Ovary (tissue), 3 donors: ENCODE data around the gene CPNE6.
"Not testable (repeated sequence)": the region's sequence is repeated elsewhere in the genome, so short reads cannot be mapped to it uniquely, and the experiment has no call there.

Experiments used
- EP300 ChIP-seq: sonication (generic); formaldehyde crosslinking; IDR thresholded peaks from one replicate; pipeline ENCODE4 v1.6.1; 2017; ENCODE audit warnings: antibody characterized with exemption
- TF ChIP-seq, protein P1 (sequence below), 3 donors: fragments of 450-650 bp in 2 of 3; fragments of 200-600 bp in 1 of 3; IDR thresholded peaks; one replicate each; pipeline versions ENCODE4 v1.5.1 to v1.8.0; 2016 to 2022; ENCODE audit warnings: antibody characterized with exemption in 3 of 3, mild to moderate bottlenecking in 1 of 3
- donor health status: DM: no; HTN: no; CAD: no.

DNA sequence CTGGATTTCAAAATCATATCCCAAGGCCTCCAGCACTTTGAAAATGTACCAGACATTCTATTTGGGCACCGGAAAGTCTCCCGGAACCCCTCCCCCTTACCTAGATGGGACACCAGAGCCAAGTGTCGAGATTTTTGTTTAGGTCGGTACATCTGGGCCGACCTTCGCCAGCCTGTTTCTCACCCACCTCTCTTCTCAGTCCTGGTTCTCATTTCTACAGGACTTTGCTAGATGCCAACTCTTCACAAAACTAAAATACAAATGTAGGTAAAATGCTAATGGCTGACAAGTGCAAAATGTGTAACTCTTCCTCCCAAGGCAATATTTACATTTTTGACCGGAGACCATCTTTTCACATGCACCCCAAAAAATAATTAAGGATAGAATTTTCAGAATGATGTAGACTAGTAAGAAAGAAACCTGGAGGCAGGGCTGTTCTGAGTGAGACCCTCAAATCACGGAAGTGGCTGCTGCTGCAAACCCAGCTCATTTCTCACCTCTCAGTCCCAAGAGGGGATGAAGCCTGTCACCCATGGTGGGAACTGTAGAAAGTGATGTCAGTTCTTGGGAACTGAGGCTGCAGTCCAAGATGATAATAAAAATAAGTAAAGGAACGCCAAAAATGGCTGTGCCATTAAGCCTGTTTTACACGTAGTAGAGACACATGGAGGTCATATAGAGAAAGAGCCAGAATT lies 34.3 kb upstream of the CPNE6 start:
- TF ChIP-seq, protein P1, sequence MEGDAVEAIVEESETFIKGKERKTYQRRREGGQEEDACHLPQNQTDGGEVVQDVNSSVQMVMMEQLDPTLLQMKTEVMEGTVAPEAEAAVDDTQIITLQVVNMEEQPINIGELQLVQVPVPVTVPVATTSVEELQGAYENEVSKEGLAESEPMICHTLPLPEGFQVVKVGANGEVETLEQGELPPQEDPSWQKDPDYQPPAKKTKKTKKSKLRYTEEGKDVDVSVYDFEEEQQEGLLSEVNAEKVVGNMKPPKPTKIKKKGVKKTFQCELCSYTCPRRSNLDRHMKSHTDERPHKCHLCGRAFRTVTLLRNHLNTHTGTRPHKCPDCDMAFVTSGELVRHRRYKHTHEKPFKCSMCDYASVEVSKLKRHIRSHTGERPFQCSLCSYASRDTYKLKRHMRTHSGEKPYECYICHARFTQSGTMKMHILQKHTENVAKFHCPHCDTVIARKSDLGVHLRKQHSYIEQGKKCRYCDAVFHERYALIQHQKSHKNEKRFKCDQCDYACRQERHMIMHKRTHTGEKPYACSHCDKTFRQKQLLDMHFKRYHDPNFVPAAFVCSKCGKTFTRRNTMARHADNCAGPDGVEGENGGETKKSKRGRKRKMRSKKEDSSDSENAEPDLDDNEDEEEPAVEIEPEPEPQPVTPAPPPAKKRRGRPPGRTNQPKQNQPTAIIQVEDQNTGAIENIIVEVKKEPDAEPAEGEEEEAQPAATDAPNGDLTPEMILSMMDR (IDR thresholded peaks at IDR 0.05), result not testable (repeated sequence)
- not testable (repeated sequence) for TF ChIP-seq EP300
